GM19043 (cell line): ENCODE data around the gene ZNHIT1.

Experiments used
- ATAC-seq: cut with Tn5 transposase; IDR thresholded peaks from one replicate; pipeline ENCODE4 v1.9.1; 2021; ENCODE audit warnings: low read depth; ENCODE audit not compliant: unreplicated experiment

Gene ZNHIT1

GRCh38 chr7:101217388-101218235 is at the start of gene ZNHIT1, which contains the start of gene PLOD3:
Gene ZNHIT1, plus strand, starts transcription at chr7:101218165. Its CDS starts 31 bp downstream, at chr7:101218196.
Gene PLOD3, minus strand, starts transcription at chr7:101217581. Its CDS starts 307 bp downstream, at chr7:101217274.
- ATAC-seq = peak; percentile 62

- ATAC-seq = no peak
Observed at GRCh38 chr7:101168412-101169049, 49.4 kb upstream of the ZNHIT1 start.

- no peak for ATAC-seq
Observed at GRCh38 chr7:101169110-101169837, 48.7 kb upstream of the ZNHIT1 start.

GRCh38 chr7:101169838-101170551 is 48.0 kb upstream of the ZNHIT1 start:
- no peak for ATAC-seq

GRCh38 chr7:101170617-101171441 is 47.1 kb upstream of the ZNHIT1 start:
- no peak for ATAC-seq

GRCh38 chr7:101171442-101171837 is 46.5 kb upstream of the ZNHIT1 start:
- ATAC-seq = no peak

- ATAC-seq = no peak
Observed at GRCh38 chr7:101172005-101172853, 45.7 kb upstream of the ZNHIT1 start.

GRCh38 chr7:101172854-101173751 is 44.9 kb upstream of the ZNHIT1 start:
- ATAC-seq = no peak

GRCh38 chr7:101173752-101174244 is 44.2 kb upstream of the ZNHIT1 start:
- no peak for ATAC-seq

DNA sequence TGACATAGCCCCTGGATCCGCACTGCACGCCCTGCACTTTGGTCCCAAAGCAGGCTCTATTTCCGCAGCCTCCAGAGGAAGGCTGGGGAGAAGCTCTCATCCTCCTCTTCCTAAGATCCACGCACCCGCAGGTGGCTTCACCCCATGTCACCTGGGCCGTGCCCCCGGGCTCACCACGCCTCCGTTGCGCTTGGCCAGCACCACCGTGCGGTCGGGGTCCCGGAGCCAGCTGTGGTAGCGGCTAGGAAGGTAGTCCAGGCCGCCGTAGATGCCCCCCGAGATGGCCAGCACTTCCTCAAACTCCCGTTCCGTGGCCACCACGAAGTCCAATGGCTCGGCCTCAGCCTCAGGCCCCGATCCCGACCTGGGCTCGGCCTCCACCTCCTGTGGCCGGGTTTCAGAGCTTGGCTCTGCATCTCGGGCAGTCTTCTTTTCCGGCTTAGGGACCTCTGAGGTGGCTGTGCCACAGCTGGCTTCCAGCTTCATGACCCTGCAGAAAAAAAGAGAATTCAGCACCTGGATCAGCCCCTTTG is 43.6 kb upstream of the ZNHIT1 start:
- no peak for ATAC-seq

- no peak for ATAC-seq
Observed at GRCh38 chr7:101175664-101176063, 42.3 kb upstream of the ZNHIT1 start.

DNA sequence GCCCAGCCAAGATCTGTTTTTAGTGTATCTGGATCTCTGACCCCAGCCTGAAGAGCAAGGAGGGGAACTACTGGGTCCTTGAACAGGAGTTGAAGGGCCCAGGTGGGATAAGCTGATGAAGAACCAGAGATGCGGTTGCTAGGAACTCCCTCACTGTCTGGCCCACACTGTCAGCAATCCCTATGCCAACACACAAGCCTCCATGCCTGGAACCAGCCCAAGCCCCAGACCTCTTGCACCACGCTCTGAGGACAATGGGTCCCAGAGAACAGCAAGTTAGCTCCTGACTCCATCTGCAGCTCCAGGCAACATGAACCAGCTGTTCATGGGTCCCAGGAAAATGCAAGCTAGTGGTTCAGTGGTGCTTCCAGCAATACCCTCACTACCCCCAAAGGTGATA is 40.3 kb upstream of the ZNHIT1 start:
- no peak for ATAC-seq

- no peak for ATAC-seq
Observed at GRCh38 chr7:101179117-101179516, 38.8 kb upstream of the ZNHIT1 start.

GRCh38 chr7:101179713-101180112 is 38.3 kb upstream of the ZNHIT1 start:
- ATAC-seq = no peak

- ATAC-seq = no peak
Observed at GRCh38 chr7:101180130-101180755, 37.7 kb upstream of the ZNHIT1 start, which contains the start of gene NAT16. Gene NAT16, minus strand, starts transcription at chr7:101180293. Its CDS starts 5,486 bp downstream, at chr7:101174807.

GRCh38 chr7:101185258-101185839 is 32.6 kb upstream of the ZNHIT1 start:
- no peak for ATAC-seq
